Prostate gland (tissue), 2 donors: ENCODE data around the gene C1QL1.

Experiments used
- CTCF ChIP-seq, 4 experiments: fragments of 200-600 bp in 2 of 4; fragments of 450-650 bp in 2 of 4; sonication (generic) in 2 of 4; IDR thresholded peaks; 1 replicate in 3 of 4; 2 replicates in 1 of 4; pipeline ENCODE4 v1.5.1; 2016 to 2019; ENCODE audit warnings: antibody characterized with exemption in 4 of 4, mild to moderate bottlenecking in 2 of 4, moderate library complexity in 2 of 4
- POLR2A ChIP-seq: fragments of 450-650 bp; IDR thresholded peaks from one replicate; pipeline ENCODE4 v1.6.1; 2016; ENCODE audit warnings: antibody characterized with exemption, mild to moderate bottlenecking

DNA sequence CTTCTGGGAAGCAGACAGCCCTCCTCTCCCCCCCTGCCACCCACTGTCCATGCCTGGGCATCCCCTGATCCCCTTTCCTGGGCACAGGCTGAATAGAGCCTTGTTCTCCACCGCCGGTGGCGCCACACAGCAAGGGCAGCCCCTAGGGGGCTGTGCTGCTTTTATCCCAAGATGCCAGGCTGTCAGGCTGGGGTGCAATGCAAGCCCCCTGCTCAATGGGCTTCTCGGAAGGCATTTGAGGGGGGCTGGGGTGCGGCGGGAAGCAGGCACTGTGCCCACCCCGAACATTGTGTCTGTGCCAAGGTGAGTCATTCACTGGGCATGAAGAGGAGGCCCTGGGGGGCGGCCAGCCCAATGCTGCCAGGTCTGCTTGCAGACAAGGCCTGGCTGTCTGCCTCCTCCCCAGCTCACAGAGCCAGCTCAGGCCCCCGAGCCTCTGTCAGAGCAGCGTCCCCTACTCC is 51.3 kb downstream of the C1QL1 start:
- no peak for TF ChIP-seq POLR2A
- TF ChIP-seq CTCF (IDR thresholded peaks at IDR 0.05): no peak
